ENCODE measurements around the gene ERG28.

DNA sequence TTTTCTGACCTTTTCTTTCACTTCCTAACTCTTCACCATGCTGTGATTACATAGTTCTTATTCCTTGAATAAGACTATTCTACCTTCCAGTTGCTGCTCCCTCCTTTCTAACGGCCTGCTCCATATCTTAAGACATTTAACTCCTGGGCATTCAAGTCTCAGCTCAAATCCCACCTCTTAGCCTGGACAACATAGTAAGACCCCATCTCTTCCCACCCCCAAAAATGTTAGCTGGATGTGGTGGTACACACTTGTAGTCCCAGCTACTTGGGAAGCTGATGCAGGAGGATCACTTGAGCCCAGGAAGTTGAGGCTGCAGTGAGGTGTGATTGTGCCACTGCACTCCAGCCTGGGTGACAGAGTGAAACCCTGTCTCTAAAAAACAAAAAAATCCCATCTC lies 10.9 kb downstream of the ERG28 start:
- TF ChIP-seq, protein P1, sequence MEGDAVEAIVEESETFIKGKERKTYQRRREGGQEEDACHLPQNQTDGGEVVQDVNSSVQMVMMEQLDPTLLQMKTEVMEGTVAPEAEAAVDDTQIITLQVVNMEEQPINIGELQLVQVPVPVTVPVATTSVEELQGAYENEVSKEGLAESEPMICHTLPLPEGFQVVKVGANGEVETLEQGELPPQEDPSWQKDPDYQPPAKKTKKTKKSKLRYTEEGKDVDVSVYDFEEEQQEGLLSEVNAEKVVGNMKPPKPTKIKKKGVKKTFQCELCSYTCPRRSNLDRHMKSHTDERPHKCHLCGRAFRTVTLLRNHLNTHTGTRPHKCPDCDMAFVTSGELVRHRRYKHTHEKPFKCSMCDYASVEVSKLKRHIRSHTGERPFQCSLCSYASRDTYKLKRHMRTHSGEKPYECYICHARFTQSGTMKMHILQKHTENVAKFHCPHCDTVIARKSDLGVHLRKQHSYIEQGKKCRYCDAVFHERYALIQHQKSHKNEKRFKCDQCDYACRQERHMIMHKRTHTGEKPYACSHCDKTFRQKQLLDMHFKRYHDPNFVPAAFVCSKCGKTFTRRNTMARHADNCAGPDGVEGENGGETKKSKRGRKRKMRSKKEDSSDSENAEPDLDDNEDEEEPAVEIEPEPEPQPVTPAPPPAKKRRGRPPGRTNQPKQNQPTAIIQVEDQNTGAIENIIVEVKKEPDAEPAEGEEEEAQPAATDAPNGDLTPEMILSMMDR (IDR thresholded peaks at IDR 0.05), result no peak
- TF ChIP-seq TAF1 (IDR thresholded peaks at IDR 0.05; ENCODE audit: borderline replicate concordance, low read depth, low read length), result no peak
- TF ChIP-seq, protein P2, sequence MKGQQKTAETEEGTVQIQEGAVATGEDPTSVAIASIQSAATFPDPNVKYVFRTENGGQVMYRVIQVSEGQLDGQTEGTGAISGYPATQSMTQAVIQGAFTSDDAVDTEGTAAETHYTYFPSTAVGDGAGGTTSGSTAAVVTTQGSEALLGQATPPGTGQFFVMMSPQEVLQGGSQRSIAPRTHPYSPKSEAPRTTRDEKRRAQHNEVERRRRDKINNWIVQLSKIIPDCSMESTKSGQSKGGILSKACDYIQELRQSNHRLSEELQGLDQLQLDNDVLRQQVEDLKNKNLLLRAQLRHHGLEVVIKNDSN (IDR thresholded peaks at IDR 0.05; ENCODE audit: borderline replicate concordance, low read depth), result no peak
- TF ChIP-seq, protein P3, sequence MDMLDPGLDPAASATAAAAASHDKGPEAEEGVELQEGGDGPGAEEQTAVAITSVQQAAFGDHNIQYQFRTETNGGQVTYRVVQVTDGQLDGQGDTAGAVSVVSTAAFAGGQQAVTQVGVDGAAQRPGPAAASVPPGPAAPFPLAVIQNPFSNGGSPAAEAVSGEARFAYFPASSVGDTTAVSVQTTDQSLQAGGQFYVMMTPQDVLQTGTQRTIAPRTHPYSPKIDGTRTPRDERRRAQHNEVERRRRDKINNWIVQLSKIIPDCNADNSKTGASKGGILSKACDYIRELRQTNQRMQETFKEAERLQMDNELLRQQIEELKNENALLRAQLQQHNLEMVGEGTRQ (IDR thresholded peaks at IDR 0.05; ENCODE audit: borderline replicate concordance, low read depth, low read length), result no peak
- no peak for TF ChIP-seq YY1 (IDR thresholded peaks at IDR 0.05; ENCODE audit: low read depth)
- TF ChIP-seq EP300 (IDR thresholded peaks at IDR 0.05; ENCODE audit: borderline replicate concordance in 1 of 2, low read depth in 1 of 2, low read length in 1 of 2), result no peak
- TF ChIP-seq, protein P4, sequence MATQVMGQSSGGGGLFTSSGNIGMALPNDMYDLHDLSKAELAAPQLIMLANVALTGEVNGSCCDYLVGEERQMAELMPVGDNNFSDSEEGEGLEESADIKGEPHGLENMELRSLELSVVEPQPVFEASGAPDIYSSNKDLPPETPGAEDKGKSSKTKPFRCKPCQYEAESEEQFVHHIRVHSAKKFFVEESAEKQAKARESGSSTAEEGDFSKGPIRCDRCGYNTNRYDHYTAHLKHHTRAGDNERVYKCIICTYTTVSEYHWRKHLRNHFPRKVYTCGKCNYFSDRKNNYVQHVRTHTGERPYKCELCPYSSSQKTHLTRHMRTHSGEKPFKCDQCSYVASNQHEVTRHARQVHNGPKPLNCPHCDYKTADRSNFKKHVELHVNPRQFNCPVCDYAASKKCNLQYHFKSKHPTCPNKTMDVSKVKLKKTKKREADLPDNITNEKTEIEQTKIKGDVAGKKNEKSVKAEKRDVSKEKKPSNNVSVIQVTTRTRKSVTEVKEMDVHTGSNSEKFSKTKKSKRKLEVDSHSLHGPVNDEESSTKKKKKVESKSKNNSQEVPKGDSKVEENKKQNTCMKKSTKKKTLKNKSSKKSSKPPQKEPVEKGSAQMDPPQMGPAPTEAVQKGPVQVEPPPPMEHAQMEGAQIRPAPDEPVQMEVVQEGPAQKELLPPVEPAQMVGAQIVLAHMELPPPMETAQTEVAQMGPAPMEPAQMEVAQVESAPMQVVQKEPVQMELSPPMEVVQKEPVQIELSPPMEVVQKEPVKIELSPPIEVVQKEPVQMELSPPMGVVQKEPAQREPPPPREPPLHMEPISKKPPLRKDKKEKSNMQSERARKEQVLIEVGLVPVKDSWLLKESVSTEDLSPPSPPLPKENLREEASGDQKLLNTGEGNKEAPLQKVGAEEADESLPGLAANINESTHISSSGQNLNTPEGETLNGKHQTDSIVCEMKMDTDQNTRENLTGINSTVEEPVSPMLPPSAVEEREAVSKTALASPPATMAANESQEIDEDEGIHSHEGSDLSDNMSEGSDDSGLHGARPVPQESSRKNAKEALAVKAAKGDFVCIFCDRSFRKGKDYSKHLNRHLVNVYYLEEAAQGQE (IDR thresholded peaks at IDR 0.05; ENCODE audit: low read depth, low read length), result no peak

All from SK-N-SH (cell line).